Measurements from ENCODE around the gene ABHD1.

- TF ChIP-seq CTCF (conservative IDR thresholded peaks at IDR 0.05; ENCODE audit: low read depth in 2 of 2), result no peak
- TF ChIP-seq EZH2 (IDR thresholded peaks at IDR 0.05; ENCODE audit: low read depth, unreplicated experiment), result no peak
- no peak; the same call in 1 of the 2 replicates for TF ChIP-seq POLR2AphosphoS5 (IDR thresholded peaks at IDR 0.05; ENCODE audit: low read depth)
- TF ChIP-seq EZH2phosphoT487 (IDR thresholded peaks at IDR 0.05; ENCODE audit: unreplicated experiment), result no peak
- no peak for TF ChIP-seq REST (IDR thresholded peaks at IDR 0.05; ENCODE audit: unreplicated experiment)
- no peak for TF ChIP-seq CREB1 (CRISPR knock-in tag; IDR thresholded peaks at IDR 0.05; ENCODE audit: low read depth)
Measured at GRCh38 chr2:27128668-27129571, 5.3 kb downstream of the ABHD1 start.

Measured in GM23338 (cell line).